GM19328 (cell line): ENCODE measurements around the gene DCAF4.
A peak's percentile ranks its signal among the peaks of the same experiment; 100 is the strongest.

ENCODE experiments used
- ATAC-seq: cut with Tn5 transposase; IDR thresholded peaks from one replicate; pipeline ENCODE4 v1.9.1; 2021; ENCODE audit warnings: mild to moderate bottlenecking, moderate library complexity; ENCODE audit not compliant: unreplicated experiment

The DCAF4 gene

GRCh38 chr14:72926292-72927028 lies at the start of gene DCAF4:
DCAF4 (plus strand) TSS chr14:72926464; CDS start chr14:72937979, 11,515 bp downstream.
- ATAC-seq, result peak; percentile 96

DNA sequence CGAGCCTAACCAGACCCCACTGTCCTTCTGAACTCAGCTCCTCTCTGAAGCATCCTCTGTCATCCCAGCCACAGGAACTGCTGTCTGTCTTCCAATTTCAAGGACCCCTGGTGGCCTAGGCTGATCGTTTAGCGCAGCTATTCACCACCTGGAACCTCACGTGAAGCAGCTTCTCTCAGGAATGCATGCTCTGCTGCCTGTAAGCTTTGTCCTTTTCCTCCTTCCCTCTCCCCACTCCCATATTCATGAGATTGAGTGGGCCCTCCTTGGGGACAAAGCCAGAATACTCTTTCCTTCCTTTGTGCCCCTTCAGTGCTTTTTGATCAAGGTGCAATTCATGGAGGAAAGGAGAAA lies 49.6 kb upstream of the DCAF4 start:
- no peak for ATAC-seq

DNA sequence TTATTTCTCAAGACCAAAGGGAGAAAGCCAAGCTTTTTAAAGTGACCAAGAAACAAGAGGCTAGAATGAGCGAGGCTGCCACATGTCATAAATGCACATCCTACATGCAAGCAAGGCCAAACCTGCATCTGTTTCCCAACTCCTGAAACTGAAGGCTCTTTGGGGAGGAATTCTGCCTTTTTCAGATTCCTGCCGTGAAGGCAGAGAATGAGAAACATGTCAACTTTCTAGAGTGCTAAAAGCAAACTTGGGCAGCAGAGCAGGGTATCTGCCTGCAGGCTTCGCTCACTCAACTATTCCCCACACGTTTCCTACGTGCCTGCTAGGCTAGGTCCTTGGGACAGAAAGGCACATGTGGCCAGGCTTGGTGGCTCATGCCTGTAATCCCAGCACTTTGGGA lies 47.5 kb upstream of the DCAF4 start:
- no peak for ATAC-seq

GRCh38 chr14:72879431-72879830 lies 46.8 kb upstream of the DCAF4 start:
- no peak for ATAC-seq

GRCh38 chr14:72880164-72880563 lies 46.1 kb upstream of the DCAF4 start:
- ATAC-seq, result no peak

GRCh38 chr14:72880820-72881219 lies 45.4 kb upstream of the DCAF4 start:
- no peak for ATAC-seq

DNA sequence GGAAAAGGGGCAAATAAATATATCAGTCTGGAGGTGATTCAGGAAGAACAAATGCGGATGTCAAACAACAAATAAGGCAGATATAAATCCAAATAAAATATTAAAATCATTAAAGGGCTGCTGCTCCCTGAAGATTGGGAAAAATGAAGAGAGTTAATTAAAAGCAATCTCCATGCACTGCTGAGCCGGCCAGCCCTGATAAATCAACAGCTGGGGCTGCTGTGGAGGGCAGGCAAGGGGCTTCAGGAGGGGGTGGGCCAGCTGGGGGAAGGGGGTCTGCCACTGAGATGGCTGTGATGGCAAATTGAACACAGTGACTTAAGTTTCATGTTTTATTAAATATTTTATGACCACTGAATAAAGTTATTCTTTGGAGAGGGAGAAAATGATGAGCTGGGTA lies 44.7 kb upstream of the DCAF4 start:
- no peak for ATAC-seq

- ATAC-seq, result no peak
Observed at GRCh38 chr14:72882047-72882446, 44.2 kb upstream of the DCAF4 start.

DNA sequence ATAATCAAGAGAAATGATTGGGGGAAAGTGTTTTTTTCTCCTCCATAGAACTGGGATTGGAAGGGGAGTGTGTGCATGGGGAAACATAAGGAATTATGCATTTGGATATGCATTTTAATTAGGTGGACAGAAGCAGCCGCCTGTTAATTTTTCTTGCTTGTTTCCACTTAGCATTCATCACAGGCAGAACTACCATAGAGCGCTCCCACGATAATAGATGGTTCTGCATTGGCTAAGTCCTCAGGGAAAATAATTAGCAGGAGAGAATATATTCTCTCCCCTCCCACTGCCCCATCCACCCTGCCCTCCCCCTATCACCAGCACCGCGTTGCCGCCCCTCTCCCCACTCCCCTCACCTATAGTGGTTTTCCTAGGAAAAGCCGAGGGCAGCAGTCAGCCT lies 43.8 kb upstream of the DCAF4 start:
- ATAC-seq, result no peak

DNA sequence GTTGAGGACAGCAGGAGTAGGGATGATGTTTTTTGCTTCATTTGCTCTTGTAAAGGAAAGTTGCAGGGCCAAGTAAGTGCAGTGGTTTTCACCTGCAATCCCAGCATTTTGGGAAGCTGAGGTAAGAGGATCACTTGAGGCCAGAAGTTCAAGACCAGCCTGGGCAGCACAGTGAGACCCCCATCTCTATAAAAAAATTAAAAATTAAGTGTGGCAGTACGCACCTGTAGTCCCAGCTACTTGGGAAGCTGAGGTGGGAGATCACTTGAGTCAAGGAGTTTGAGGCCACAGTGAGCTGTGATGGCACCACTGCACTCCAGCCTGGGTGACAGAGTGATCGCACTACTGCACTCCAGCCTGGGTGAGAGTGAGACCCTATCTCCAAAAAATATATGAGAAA lies 43.2 kb upstream of the DCAF4 start:
- no peak for ATAC-seq

- ATAC-seq, result no peak
Observed at GRCh38 chr14:72883961-72884360, 42.3 kb upstream of the DCAF4 start.

DNA sequence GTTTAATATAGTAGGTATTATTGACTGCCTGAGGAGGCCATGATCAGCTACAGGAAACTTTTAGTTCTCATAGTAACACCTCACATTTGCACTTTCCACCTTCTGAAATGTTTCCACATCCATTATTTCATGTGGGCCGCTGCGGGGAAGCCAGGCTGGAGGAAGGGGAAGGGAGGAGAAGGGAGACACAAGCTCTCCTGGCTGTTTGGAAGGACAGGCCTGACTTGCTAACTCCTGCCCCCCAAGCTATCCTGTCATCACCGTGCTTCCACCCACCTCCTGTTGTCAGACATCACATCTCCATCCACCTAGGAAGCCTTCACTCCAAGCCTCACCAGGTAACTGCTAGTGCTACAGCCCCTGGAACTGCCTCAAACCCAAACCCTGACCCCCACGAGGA lies 41.9 kb upstream of the DCAF4 start:
- ATAC-seq, result no peak

- ATAC-seq, result no peak
Observed at GRCh38 chr14:72887514-72887913, 38.8 kb upstream of the DCAF4 start.

DNA sequence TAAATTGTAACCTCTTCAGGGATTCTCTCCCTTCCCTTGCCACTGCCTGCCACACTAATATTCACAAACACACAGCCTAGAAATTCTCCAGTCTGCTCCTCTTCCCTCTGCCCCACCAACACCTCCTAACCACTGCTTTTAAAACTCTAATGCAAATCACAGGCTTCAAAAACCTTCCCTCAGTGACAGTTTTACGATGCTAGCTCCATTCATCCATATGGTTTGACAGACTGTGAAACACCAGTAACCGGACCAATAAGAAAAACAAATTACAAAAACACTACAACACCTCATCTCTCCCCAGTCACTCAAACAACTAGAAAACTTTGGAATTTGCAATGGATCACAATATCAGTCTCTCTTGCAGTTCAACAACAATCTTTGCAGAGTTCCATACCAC lies 38.1 kb upstream of the DCAF4 start:
- no peak for ATAC-seq

- ATAC-seq, result no peak
Observed at GRCh38 chr14:72888636-72889201, 37.5 kb upstream of the DCAF4 start.

GRCh38 chr14:72889366-72889765 lies 36.9 kb upstream of the DCAF4 start:
- no peak for ATAC-seq

DNA sequence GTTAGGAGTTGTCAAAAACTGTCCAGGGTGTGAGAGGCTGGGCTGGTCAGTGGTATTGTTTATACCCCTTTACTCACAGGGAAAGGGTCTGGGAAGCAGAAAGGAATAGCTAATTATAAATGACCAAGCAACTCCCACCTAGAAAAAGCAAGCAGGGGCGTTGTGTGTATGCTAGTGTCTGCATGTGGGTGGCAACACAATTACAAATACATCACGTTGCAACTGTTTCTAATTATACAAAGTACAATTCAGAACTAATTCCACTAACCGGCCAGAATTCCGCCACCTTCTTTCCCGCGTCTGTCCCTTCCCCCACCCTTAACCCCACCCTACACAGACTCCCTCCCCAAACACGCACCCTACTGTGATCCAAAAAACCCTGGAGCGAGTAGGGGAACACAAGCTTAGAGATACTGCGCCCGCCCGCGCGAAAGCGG lies 34.6 kb upstream of the DCAF4 start:
- no peak for ATAC-seq

GRCh38 chr14:72892103-72892878 lies 34.0 kb upstream of the DCAF4 start:
- no peak for ATAC-seq

DNA sequence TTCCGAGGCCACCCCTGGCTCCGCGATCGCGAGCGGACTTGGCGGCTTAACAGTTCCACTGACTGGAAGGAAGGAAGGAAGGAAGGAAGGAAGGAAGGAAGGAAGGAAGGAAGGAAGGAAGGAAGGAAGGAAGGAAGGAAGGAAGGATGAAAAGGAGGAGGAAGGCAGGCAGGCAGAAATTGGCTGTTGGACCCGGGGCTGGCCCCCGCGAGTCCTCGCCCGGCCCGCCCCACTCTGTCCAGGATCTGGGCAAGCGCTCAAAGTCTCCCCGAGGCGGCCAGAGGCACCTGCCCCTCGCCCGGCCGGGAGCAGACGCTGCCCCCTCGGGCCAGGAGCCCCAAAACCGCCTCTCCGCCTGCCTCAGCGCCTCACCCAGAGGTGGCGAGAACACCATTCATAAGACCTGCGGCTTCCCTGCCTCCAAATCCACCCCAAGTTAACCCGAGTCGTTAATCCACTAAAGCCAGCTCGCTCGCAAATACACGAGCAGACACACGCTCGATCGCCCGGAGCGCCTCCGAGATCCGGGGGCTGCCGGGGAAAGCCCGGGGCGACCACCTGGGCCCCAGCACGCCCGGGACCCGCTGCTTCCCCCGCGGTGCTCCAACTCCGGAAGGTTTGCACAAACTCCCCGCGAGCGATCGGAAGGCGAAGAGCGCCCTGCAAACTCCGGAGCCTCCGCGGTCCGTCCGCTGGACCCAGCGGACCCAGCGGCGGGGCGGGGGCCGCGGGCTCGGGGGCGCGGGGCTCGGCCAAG lies 33.2 kb upstream of the DCAF4 start:
- ATAC-seq, result no peak

DNA sequence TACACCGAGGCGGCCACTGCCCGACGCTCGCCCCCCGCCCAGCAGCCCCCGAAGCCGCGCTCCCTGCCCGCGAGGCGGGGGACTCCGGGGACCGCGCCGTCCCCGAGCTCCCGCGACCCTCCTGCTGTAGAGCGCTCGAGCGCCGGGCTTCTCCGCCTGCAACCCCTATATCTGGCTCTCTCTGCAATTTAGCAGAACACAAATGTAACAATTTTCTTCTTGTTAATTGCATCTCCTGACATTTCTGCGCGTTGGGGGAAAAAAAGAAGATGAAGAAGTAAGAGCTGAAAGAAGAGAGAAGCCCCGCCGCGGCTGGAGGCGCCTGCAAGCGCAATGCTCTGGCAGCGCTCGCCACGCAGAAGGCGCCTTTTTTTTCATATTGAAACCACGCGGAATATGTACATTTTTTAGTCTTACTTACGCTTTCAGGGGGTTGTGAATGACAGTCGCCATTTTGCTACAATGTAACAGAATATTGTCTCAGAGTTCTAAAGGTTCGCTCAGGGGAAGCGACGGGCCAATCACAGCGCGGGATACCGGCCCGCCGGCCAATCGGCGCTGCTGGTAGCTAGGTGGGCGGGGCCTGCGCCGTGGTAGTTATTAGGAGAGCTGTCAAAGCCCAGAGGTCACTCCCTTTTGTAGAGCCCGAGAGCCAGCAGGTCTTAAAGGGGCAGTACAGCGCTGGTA lies 32.5 kb upstream of the DCAF4 start, which contains the start of gene DPF3:
TSS of gene DPF3 (minus strand) at position 466 of the 687 bp plus-strand sequence. CDS start at position 453, 13 bp downstream.
- ATAC-seq, result peak; percentile 97

GRCh38 chr14:72894323-72894622 lies 32.0 kb upstream of the DCAF4 start:
- no peak for ATAC-seq
